Heart left ventricle (tissue), 13 donors: ENCODE measurements around the gene KCNH6.

ENCODE experiments used
- CTCF ChIP-seq, 12 donors: fragments of 200-600 bp; sonication (generic) in 4 of 12; IDR thresholded peaks; one replicate each; pipeline versions ENCODE4 v1.5.0 to v1.8.0; 2018 to 2022; ENCODE audit warnings: antibody characterized with exemption in 12 of 12, mild to moderate bottlenecking in 5 of 12
- POLR2A ChIP-seq, 2 donors: fragments of 450-650 bp; IDR thresholded peaks; one replicate each; pipeline ENCODE4 v1.6.1; 2017; ENCODE audit warnings: antibody characterized with exemption in 2 of 2, mild to moderate bottlenecking in 2 of 2, moderate library complexity in 2 of 2
- donor health status: ischemic (EF 13 %, LVEDD 7.1; RV severe dilation, severe dysfunction).
- donor health status: DM: no; HTN: yes; CAD: no.
- donor health status: DM: no; HTN: no; CAD: no.
- donor health status: ischemic (EF 25% LVEDD 6.9; RV normal size, moderate dysfunction).
- donor health status: ischemic (EF 25% LVEDD 5.7; RV mildly dilated, moderate dysfunction).
- donor health status: ischemic (EF 35%, LVEDD 5.7; RV mildly dilated, moderate dysfunction).
- donor health status: nonischemic (EF 11% LVEDD 7.7; RV severe dilation, severe dysfunction).
- donor health status: DM: yes; HTN: yes; CAD: no.
- donor health status: PGD.
- donor health status: ischemic (EF 29% LVEDD 5.4; RV normal size, mild dysfunction).
- donor health status: nonischemic (EF 23%, LVEDD 6.1; RV moderate dilation, normal function).

- TF ChIP-seq CTCF (IDR thresholded peaks at IDR 0.05) (no peak), POLR2A (IDR thresholded peaks at IDR 0.05) (no peak)
These were observed 12.5 kb downstream of the KCNH6 start for GRCh38 chr17:63535640-63536039.
